Activated T-cell treated with anti-CD3 and anti-CD28 coated beads, Interleukin-2, amount 50 U/mL, for 4 hours (primary cell): ENCODE measurements around the gene SMIM22. TPM values are rescaled to one million over a fixed set of nuclear protein-coding genes. Genes with fewer than 3 reads are reported as not detected.

Source experiments
- ATAC-seq, 2 donors: fragments of 200-7000 bp; cut with Tn5 transposase; one replicate each; pipeline ENCODE4 v1.10.0; 2021
- DNase-seq: peaks from one replicate; pipeline ENCODE4 v3.0.0-alpha.2; 2020
- H3K27me3 Mint-ChIP-seq: one replicate; pipeline ENCODE4 v1.8.0; 2021; ENCODE audit warnings: low read depth, mixed read lengths
- H3K36me3 Mint-ChIP-seq: one replicate; pipeline ENCODE4 v1.8.0; 2022; ENCODE audit warnings: mixed read lengths; ENCODE audit not compliant: insufficient read depth
- H3K4me1 Mint-ChIP-seq: one replicate; pipeline ENCODE4 v1.8.0; 2021; ENCODE audit warnings: low read depth, mixed read lengths
- H3K4me3 Mint-ChIP-seq: one replicate; pipeline ENCODE4 v1.8.0; 2021; ENCODE audit warnings: mild to moderate bottlenecking, moderate library complexity, mixed read lengths
- H3K9me3 Mint-ChIP-seq: one replicate; pipeline ENCODE4 v1.8.0; 2021; ENCODE audit warnings: mixed read lengths
- total RNA-seq, 3 donors: library from RNA; stranded (reverse); gene quantifications; one replicate each; pipeline ENCODE4 v1.2.1, GENCODE V29; 2021

SMIM22 gene
- not detected for total RNA-seq

GRCh38 chr16:4795181-4795827, at the start of gene SMIM22:
SMIM22 (plus strand) TSS chr16:4795369; CDS start chr16:4795735, 366 bp downstream.
- H3K4me1 Mint-ChIP-seq, result no peaks in the 10 kb centered on the region
- ATAC-seq (no peak), DNase-seq (no peak)
- no peak within 1 kb of the TSS for H3K4me3 Mint-ChIP-seq
- H3K9me3 Mint-ChIP-seq, result no peaks in the 10 kb centered on the region
- H3K36me3 Mint-ChIP-seq, result no peaks in the 10 kb centered on the region
- no peaks in the 10 kb centered on the region for H3K27me3 Mint-ChIP-seq

- H3K9me3 Mint-ChIP-seq, result no peaks in the 10 kb centered on the region
- no peaks in the 10 kb centered on the region for H3K27me3 Mint-ChIP-seq
- ATAC-seq (no peak), DNase-seq (no peak)
- no peak overlapping the region for H3K4me3 Mint-ChIP-seq
- peaks cover 3% of the 10 kb centered on the region for H3K36me3 Mint-ChIP-seq
- H3K4me1 Mint-ChIP-seq, result peaks cover 12% of the 10 kb centered on the region
Measured at GRCh38 chr16:4746215-4746614, 49.0 kb upstream of the SMIM22 start.

GRCh38 chr16:4746991-4747574, 48.1 kb upstream of the SMIM22 start:
- DNase-seq (no peak), ATAC-seq (peak; percentile 16 to 34)
- H3K9me3 Mint-ChIP-seq, result no peaks in the 10 kb centered on the region
- no peaks in the 10 kb centered on the region for H3K27me3 Mint-ChIP-seq
- H3K4me1 Mint-ChIP-seq, result peaks cover 12% of the 10 kb centered on the region
- peaks cover 3% of the 10 kb centered on the region for H3K36me3 Mint-ChIP-seq
- H3K4me3 Mint-ChIP-seq, result no peak overlapping the region

GRCh38 chr16:4747906-4748681, 47.1 kb upstream of the SMIM22 start:
- peak overlapping the region; percentile 35 for H3K4me3 Mint-ChIP-seq
- no peak for DNase-seq
- peaks cover 3% of the 10 kb centered on the region for H3K36me3 Mint-ChIP-seq
- H3K4me1 Mint-ChIP-seq, result peaks cover 12% of the 10 kb centered on the region
- peak in 1 of 2 donors; percentile 29 for ATAC-seq
- no peaks in the 10 kb centered on the region for H3K27me3 Mint-ChIP-seq
- H3K9me3 Mint-ChIP-seq, result no peaks in the 10 kb centered on the region

- ATAC-seq (no peak), DNase-seq (no peak)
- H3K36me3 Mint-ChIP-seq, result peaks cover 6% of the 10 kb centered on the region
- no peak overlapping the region for H3K4me3 Mint-ChIP-seq
- H3K9me3 Mint-ChIP-seq, result no peaks in the 10 kb centered on the region
- peaks cover 8% of the 10 kb centered on the region for H3K4me1 Mint-ChIP-seq
- H3K27me3 Mint-ChIP-seq, result no peaks in the 10 kb centered on the region
Measured at GRCh38 chr16:4748682-4749411, 46.3 kb upstream of the SMIM22 start.

- Mint-ChIP-seq H3K36me3 (peaks cover 8% of the 10 kb centered on the region), H3K4me3 (no peak overlapping the region), H3K9me3 (no peaks in the 10 kb centered on the region), H3K4me1 (peaks cover 8% of the 10 kb centered on the region), H3K27me3 (no peaks in the 10 kb centered on the region)
- DNase-seq, result no peak
- no peak for ATAC-seq
Measured at GRCh38 chr16:4749700-4750257, 45.4 kb upstream of the SMIM22 start.

GRCh38 chr16:4750896-4751295, 44.3 kb upstream of the SMIM22 start:
- DNase-seq (no peak), ATAC-seq (no peak)
- no peak overlapping the region for H3K4me3 Mint-ChIP-seq
- H3K36me3 Mint-ChIP-seq, result peaks cover 15% of the 10 kb centered on the region
- H3K4me1 Mint-ChIP-seq, result peaks cover 8% of the 10 kb centered on the region
- no peaks in the 10 kb centered on the region for H3K9me3 Mint-ChIP-seq
- H3K27me3 Mint-ChIP-seq, result no peaks in the 10 kb centered on the region

GRCh38 chr16:4752351-4753100, 42.6 kb upstream of the SMIM22 start:
- DNase-seq (no peak), ATAC-seq (no peak)
- Mint-ChIP-seq H3K4me3 (no peak overlapping the region), H3K9me3 (no peaks in the 10 kb centered on the region), H3K4me1 (peaks cover 8% of the 10 kb centered on the region), H3K36me3 (peaks cover 16% of the 10 kb centered on the region), H3K27me3 (no peaks in the 10 kb centered on the region)

GRCh38 chr16:4753227-4753626, 41.9 kb upstream of the SMIM22 start:
- no peak for DNase-seq
- H3K4me1 Mint-ChIP-seq, result peaks cover 3% of the 10 kb centered on the region
- no peak overlapping the region for H3K4me3 Mint-ChIP-seq
- H3K27me3 Mint-ChIP-seq, result no peaks in the 10 kb centered on the region
- no peak for ATAC-seq
- peaks cover 16% of the 10 kb centered on the region for H3K36me3 Mint-ChIP-seq
- no peaks in the 10 kb centered on the region for H3K9me3 Mint-ChIP-seq

- Mint-ChIP-seq H3K4me1 (no peaks in the 10 kb centered on the region), H3K36me3 (peaks cover 26% of the 10 kb centered on the region), H3K9me3 (no peaks in the 10 kb centered on the region), H3K4me3 (no peak overlapping the region), H3K27me3 (no peaks in the 10 kb centered on the region)
- ATAC-seq (no peak), DNase-seq (no peak)
Measured at GRCh38 chr16:4754865-4755264, 40.3 kb upstream of the SMIM22 start.

- ATAC-seq (no peak), DNase-seq (no peak)
- no peaks in the 10 kb centered on the region for H3K27me3 Mint-ChIP-seq
- H3K36me3 Mint-ChIP-seq, result peaks cover 33% of the 10 kb centered on the region
- no peaks in the 10 kb centered on the region for H3K4me1 Mint-ChIP-seq
- H3K9me3 Mint-ChIP-seq, result no peaks in the 10 kb centered on the region
- H3K4me3 Mint-ChIP-seq, result no peak overlapping the region
Measured at GRCh38 chr16:4755687-4756086, 39.5 kb upstream of the SMIM22 start.

GRCh38 chr16:4760221-4760910, 34.8 kb upstream of the SMIM22 start:
- H3K9me3 Mint-ChIP-seq, result no peaks in the 10 kb centered on the region
- H3K4me1 Mint-ChIP-seq, result no peaks in the 10 kb centered on the region
- H3K36me3 Mint-ChIP-seq, result peaks cover 30% of the 10 kb centered on the region
- DNase-seq, result no peak
- no peak overlapping the region for H3K4me3 Mint-ChIP-seq
- no peaks in the 10 kb centered on the region for H3K27me3 Mint-ChIP-seq
- no peak for ATAC-seq

- no peaks in the 10 kb centered on the region for H3K27me3 Mint-ChIP-seq
- DNase-seq, result no peak
Measured at GRCh38 chr16:4762205-4762604, 33.0 kb upstream of the SMIM22 start.

More at GRCh38 chr16:4762205-4762604, 33.0 kb upstream of the SMIM22 start:
- no peaks in the 10 kb centered on the region for H3K9me3 Mint-ChIP-seq
- no peak for ATAC-seq
- peaks cover 23% of the 10 kb centered on the region for H3K36me3 Mint-ChIP-seq
- no peak overlapping the region for H3K4me3 Mint-ChIP-seq
- H3K4me1 Mint-ChIP-seq, result peaks cover 10% of the 10 kb centered on the region
